Measurements from ENCODE around the gene ZNF69. TPM values are rescaled to one million over a fixed set of nuclear protein-coding genes. Genes with fewer than 3 reads are reported as not detected.
"Not testable (repeated sequence)": the region's sequence is repeated elsewhere in the genome, so short reads cannot be mapped to it uniquely, and the experiment has no call there.

The ZNF69 gene
- total RNA-seq, 2 donors from 2014 or later: 17.6 to 22.6 TPM

DNA sequence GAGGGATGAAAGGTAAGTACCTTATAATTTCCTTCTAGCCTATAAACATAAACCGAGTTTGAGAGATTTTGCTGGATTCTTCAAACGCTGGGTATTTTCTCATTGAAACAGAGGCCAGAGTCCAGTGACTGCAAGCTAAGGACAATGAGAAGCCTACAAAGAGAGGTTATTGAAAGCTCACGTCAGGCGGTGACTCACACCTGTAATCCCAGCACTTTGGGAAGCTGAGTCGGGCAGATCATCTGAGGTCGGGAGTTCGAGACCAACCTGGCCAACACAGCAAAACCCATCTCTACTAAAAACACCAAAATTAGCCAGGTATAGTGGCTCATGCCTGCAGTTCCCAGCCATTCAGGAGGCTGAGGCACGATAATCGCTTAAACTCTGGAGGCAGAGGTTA, 15.0 kb upstream of the ZNF69 start:
- intact Hi-C loops (cut with DNase I): no loop called here
- Histone ChIP-seq H3K4me1 (no peaks in the 10 kb centered on the region), H3K27ac (no peak overlapping the region), H3K27me3 (no peaks in the 10 kb centered on the region), H3K9ac (ENCODE audit: low read depth in 2 of 2, low read length in 2 of 2) (no peak overlapping the region), H3K36me3 (no peaks in the 10 kb centered on the region), H3K9me3 (peaks cover 13% of the 10 kb centered on the region), H3K4me3 (no peak overlapping the region)
- DNase-seq: no peak
- TF ChIP-seq, protein P1, sequence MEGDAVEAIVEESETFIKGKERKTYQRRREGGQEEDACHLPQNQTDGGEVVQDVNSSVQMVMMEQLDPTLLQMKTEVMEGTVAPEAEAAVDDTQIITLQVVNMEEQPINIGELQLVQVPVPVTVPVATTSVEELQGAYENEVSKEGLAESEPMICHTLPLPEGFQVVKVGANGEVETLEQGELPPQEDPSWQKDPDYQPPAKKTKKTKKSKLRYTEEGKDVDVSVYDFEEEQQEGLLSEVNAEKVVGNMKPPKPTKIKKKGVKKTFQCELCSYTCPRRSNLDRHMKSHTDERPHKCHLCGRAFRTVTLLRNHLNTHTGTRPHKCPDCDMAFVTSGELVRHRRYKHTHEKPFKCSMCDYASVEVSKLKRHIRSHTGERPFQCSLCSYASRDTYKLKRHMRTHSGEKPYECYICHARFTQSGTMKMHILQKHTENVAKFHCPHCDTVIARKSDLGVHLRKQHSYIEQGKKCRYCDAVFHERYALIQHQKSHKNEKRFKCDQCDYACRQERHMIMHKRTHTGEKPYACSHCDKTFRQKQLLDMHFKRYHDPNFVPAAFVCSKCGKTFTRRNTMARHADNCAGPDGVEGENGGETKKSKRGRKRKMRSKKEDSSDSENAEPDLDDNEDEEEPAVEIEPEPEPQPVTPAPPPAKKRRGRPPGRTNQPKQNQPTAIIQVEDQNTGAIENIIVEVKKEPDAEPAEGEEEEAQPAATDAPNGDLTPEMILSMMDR (IDR thresholded peaks at IDR 0.05): no peak

DNA sequence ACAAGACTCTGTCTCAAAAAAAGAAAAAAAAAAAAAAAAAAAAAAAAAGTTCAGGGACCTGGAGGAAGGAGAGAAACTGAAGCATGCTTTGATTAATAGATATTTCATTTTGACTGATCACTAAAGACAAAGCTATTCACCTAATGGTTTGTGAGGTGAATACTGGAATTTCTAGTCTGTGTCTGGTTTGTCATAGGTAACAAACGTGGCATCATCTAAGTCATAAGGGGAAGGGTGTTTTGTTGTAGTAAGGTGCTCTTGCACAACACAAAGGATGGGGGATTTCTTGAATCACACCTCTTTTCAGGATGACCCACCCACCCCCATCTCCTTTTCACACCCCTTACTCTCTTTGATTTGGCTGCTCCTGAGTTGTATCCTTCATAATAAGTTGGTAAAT, 13.8 kb upstream of the ZNF69 start:
- H3K36me3 ChIP-seq: no peaks in the 10 kb centered on the region
- intact Hi-C loops (cut with DNase I): no loop called here

DNA sequence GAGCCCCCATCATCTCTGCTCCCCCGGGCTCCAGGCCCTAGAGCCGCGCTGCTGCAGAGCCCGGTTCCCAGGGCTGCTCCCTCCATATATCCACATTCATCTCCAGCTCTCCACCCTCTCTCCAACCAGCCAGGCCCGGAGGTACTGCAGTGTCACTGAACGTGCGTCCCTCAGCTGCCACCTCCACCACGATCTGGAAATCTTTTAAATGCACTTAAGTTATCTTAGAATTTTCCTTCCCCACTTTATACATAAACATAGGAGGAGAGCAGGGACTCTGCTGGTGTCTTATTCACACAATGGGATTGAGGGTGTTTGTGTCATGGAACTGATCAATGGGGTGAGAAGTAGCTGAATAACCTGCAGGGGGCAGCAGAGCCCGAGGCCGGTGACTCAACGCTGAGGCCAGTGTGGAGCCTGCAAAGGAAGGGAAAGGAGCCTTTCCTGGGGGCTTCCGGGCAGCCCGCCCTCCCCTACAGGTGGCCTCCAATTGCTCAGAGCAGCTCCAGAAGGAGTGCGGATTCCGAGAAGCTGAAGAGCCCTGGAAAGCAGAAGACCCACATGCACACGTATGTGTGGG, 7.8 kb upstream of the ZNF69 start:
- H3K9ac ChIP-seq (ENCODE audit: low read depth in 2 of 2, low read length in 2 of 2); H3K9me3 ChIP-seq; H3K4me3 ChIP-seq; H3K4me1 ChIP-seq; H3K27ac ChIP-seq; H3K27me3 ChIP-seq; H3K36me3 ChIP-seq: not testable (repeated sequence)
- TF ChIP-seq, protein P1 (IDR thresholded peaks at IDR 0.05): peak; percentile 27
- peak; percentile 48 for DNase-seq
- intact Hi-C loops (cut with DNase I): loop anchor here (2.0 kb wide), 2 partner anchors 109 to 261 kb away; partner anchors contain the start of gene ZNF20

More for the DNA sequence above, 13.8 kb upstream of the ZNF69 start:
- no peak overlapping the region for H3K4me3 ChIP-seq
- no peak overlapping the region for H3K27ac ChIP-seq
- no peak for DNase-seq
- no peaks in the 10 kb centered on the region for H3K4me1 ChIP-seq
- peaks cover 4% of the 10 kb centered on the region for H3K9me3 ChIP-seq
- TF ChIP-seq, protein P1 (IDR thresholded peaks at IDR 0.05): no peak
- no peak overlapping the region for H3K9ac ChIP-seq (ENCODE audit: low read depth in 2 of 2, low read length in 2 of 2)
- H3K27me3 ChIP-seq: no peaks in the 10 kb centered on the region

DNA sequence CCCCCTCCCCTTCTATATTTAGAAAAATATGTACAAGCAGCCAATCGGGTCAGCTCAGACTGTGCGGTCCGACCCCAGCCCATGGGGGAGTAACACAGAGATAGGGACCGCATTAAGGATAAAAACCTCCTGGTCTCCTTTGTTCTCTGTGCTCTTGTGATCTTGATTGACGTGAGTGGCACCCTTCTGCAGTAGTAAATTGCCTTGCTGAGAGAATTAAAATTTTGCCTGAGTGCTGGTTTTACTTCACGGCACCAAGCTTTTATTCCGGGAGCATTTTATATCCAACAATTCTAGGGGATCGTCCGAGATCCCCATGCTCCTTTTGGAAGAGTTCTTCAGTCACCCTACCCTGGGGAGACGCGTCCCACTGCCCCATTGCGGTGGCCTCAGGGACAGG, 7.0 kb upstream of the ZNF69 start:
- Histone ChIP-seq H3K9me3 (no peaks in the 10 kb centered on the region), H3K36me3 (no peaks in the 10 kb centered on the region), H3K9ac (ENCODE audit: low read depth in 2 of 2, low read length in 2 of 2) (no peak overlapping the region), H3K27ac (no peak overlapping the region), H3K4me1 (no peaks in the 10 kb centered on the region), H3K4me3 (no peak overlapping the region), H3K27me3 (no peaks in the 10 kb centered on the region)
- TF ChIP-seq, protein P1 (IDR thresholded peaks at IDR 0.05): no peak
- intact Hi-C loops (cut with DNase I): loop anchor here (2.0 kb wide), 2 partner anchors 108 to 260 kb away; partner anchors contain the start of gene ZNF20
- no peak for DNase-seq

DNA sequence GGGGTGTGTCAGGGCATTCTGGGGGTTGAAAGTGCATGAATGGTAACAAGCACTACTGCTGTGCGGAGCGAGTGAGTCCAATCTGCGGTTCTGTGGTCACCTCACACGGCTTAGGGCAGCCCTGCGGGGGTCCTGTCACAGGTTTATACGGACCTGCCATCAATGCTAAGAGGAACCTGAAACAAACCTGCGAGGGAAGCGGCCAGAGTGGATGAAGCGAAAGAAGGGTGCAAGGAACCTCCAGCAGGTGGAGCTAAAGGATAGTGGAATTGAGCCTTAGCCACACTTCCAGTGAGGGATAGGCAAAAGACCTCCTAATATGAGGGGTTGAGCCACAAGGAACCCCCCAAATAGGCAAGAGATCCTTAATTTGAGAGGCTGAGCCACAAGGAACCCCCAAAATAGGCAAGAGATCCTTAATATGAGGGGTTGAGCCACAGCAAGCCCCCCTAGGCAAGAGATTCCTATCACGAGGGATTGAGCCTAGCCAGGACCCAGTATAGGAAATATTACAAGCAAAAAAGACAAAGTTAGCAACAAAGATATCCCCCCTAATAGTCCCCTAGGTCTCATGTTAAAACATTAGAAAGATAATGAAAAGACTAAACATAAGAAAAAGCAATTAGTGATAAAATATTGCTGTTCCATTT, 6.3 kb upstream of the ZNF69 start:
- H3K36me3 ChIP-seq: no peaks in the 10 kb centered on the region
- TF ChIP-seq, protein P1 (IDR thresholded peaks at IDR 0.05): peak; percentile 62
- H3K27me3 ChIP-seq: no peaks in the 10 kb centered on the region
- intact Hi-C loops (cut with DNase I): loop anchor here (2.0 kb wide), 2 partner anchors 108 to 260 kb away; partner anchors contain the start of gene ZNF20
- H3K4me3 ChIP-seq: no peak overlapping the region
- no peak overlapping the region for H3K9ac ChIP-seq (ENCODE audit: low read depth in 2 of 2, low read length in 2 of 2)
- no peaks in the 10 kb centered on the region for H3K4me1 ChIP-seq
- H3K9me3 ChIP-seq: no peaks in the 10 kb centered on the region
- H3K27ac ChIP-seq: no peak overlapping the region
- DNase-seq: peak; percentile 76

All from colonic mucosa (tissue), 4 donors.